ENCODE measurements around the gene KSR1. TPM values are rescaled to one million over a fixed set of nuclear protein-coding genes. Genes with fewer than 3 reads are reported as not detected.

The KSR1 gene
- total and polyA plus RNA-seq, 2 donors (not counting 1 experiment from before 2014, with no cell fraction given), result 5.3 to 10.1 TPM

DNA sequence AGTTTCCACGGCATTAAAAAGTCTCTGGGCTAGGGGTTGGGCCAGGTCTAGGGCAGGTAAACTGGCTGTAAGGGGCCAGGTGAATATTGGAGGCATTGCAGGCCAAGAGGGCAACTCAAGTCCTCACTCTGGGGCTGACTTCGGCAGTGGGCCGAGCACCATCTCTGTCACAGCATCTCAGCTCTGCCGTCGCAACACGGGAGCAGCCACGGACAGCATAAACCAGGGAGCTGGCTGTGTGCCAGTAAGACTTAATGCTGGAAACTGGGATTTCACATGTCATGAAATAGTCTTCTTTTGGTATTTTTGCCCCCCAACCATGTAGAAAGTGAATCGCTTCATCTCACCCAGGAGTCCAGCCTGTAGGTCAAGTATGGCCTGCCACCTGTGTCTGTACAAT is 162.2 kb downstream of the KSR1 start:
- no peak for DNase-seq (ENCODE audit: low read depth in 2 of 2)
- H3K27ac ChIP-seq (ENCODE audit: insufficient read depth, low read length), result no peak overlapping the region
- TF ChIP-seq, protein P1, sequence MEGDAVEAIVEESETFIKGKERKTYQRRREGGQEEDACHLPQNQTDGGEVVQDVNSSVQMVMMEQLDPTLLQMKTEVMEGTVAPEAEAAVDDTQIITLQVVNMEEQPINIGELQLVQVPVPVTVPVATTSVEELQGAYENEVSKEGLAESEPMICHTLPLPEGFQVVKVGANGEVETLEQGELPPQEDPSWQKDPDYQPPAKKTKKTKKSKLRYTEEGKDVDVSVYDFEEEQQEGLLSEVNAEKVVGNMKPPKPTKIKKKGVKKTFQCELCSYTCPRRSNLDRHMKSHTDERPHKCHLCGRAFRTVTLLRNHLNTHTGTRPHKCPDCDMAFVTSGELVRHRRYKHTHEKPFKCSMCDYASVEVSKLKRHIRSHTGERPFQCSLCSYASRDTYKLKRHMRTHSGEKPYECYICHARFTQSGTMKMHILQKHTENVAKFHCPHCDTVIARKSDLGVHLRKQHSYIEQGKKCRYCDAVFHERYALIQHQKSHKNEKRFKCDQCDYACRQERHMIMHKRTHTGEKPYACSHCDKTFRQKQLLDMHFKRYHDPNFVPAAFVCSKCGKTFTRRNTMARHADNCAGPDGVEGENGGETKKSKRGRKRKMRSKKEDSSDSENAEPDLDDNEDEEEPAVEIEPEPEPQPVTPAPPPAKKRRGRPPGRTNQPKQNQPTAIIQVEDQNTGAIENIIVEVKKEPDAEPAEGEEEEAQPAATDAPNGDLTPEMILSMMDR (conservative IDR thresholded peaks at IDR 0.05 in 1 of 2, IDR thresholded peaks at IDR 0.05 in 1 of 2; ENCODE audit: low read depth in 1 of 2, low read length in 2 of 2), result no peak
- no peak for TF ChIP-seq EZH2 (IDR thresholded peaks at IDR 0.05; ENCODE audit: low read length, missing control alignments)
- no peak overlapping the region for H2AFZ ChIP-seq (ENCODE audit: low read length)
- no peak overlapping the region for H3K9ac ChIP-seq (ENCODE audit: insufficient read depth, low read length)
- no peaks in the 10 kb centered on the region for H3K4me1 ChIP-seq (ENCODE audit: control insufficient read depth, extremely low read depth, insufficient read depth, low read length)
- H3K4me3 ChIP-seq (replicated peaks in 1 of 4; ENCODE audit: control extremely low read depth in 1 of 4, insufficient read depth in 1 of 4, low read depth in 3 of 4, low read length in 4 of 4), result no peak overlapping the region
- H3K79me2 ChIP-seq (ENCODE audit: control insufficient read depth, insufficient read depth, low read length), result no peaks in the 10 kb centered on the region
- no peaks in the 10 kb centered on the region for H3K27me3 ChIP-seq (ENCODE audit: control insufficient read depth, insufficient read depth, low read length)
- H3K36me3 ChIP-seq (ENCODE audit: control insufficient read depth, insufficient read depth, low read length), result no peaks in the 10 kb centered on the region
- H3K4me2 ChIP-seq (ENCODE audit: extremely low read depth, insufficient read depth, low read length), result no peak overlapping the region
- no peaks in the 10 kb centered on the region for H3K9me3 ChIP-seq (ENCODE audit: control insufficient read depth, insufficient read depth, low read depth, low read length)
- no peaks in the 10 kb centered on the region for H4K20me1 ChIP-seq (ENCODE audit: control insufficient read depth, extremely low read depth, insufficient read depth, low read length)

DNA sequence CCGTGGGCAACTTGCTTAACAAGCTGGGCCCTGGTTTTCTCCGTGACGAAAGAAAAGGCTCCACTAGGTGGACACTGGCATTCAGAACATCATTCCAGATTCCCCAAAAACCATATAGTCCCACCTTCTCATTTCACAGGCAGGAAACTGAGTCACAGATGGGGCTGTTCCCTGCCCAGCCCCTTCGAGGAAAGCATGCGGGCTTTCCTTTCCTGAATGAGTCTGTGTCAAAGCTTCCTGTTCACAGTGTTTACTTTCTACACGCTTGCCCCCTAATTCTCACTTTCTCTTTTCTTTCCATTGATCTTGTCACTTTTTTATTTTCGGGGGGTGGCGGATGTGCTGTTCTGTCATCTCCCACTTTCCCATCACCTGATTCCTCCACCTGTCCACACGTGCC is 164.5 kb downstream of the KSR1 start:
- Histone ChIP-seq H4K20me1 (ENCODE audit: control insufficient read depth, extremely low read depth, insufficient read depth, low read length) (no peaks in the 10 kb centered on the region), H3K36me3 (ENCODE audit: control insufficient read depth, insufficient read depth, low read length) (no peaks in the 10 kb centered on the region)
- TF ChIP-seq, protein P1 (conservative IDR thresholded peaks at IDR 0.05 in 1 of 2, IDR thresholded peaks at IDR 0.05 in 1 of 2; ENCODE audit: low read depth in 1 of 2, low read length in 2 of 2), result no peak
- TF ChIP-seq EZH2 (IDR thresholded peaks at IDR 0.05; ENCODE audit: low read length, missing control alignments), result no peak

DNA sequence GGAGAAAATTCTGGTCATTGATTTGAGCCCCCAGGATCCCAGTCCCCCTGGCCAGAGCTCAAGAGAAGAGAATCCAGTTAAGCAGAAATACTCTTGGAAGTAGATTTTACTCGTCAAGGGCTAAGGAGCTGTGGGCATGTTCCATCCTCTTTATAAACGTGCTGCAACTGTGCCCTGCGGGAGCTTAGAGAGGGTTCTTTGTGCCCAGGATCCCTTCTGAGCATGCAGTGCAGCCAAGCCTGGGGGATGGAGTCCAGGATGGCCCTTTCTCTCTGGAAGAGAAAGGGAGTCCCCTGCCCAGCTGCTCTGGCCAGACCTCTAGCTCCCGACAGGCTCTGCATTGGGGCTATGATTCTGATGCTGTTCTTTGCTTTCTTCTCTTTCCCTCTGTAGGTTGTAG is 165.3 kb downstream of the KSR1 start:
- Histone ChIP-seq H3K79me2 (ENCODE audit: control insufficient read depth, insufficient read depth, low read length) (no peaks in the 10 kb centered on the region), H3K27me3 (ENCODE audit: control insufficient read depth, insufficient read depth, low read length) (no peaks in the 10 kb centered on the region), H4K20me1 (ENCODE audit: control insufficient read depth, extremely low read depth, insufficient read depth, low read length) (no peaks in the 10 kb centered on the region), H3K9ac (ENCODE audit: insufficient read depth, low read length) (no peak overlapping the region), H3K4me3 (replicated peaks in 1 of 4; ENCODE audit: control extremely low read depth in 1 of 4, insufficient read depth in 1 of 4, low read depth in 3 of 4, low read length in 4 of 4) (no peak overlapping the region), H3K4me1 (ENCODE audit: control insufficient read depth, extremely low read depth, insufficient read depth, low read length) (no peaks in the 10 kb centered on the region), H3K27ac (ENCODE audit: insufficient read depth, low read length) (no peak overlapping the region), H2AFZ (ENCODE audit: low read length) (no peak overlapping the region), H3K36me3 (ENCODE audit: control insufficient read depth, insufficient read depth, low read length) (no peaks in the 10 kb centered on the region), H3K4me2 (ENCODE audit: extremely low read depth, insufficient read depth, low read length) (no peak overlapping the region), H3K9me3 (ENCODE audit: control insufficient read depth, insufficient read depth, low read depth, low read length) (no peaks in the 10 kb centered on the region)
- TF ChIP-seq, protein P1 (conservative IDR thresholded peaks at IDR 0.05 in 1 of 2, IDR thresholded peaks at IDR 0.05 in 1 of 2; ENCODE audit: low read depth in 1 of 2, low read length in 2 of 2), result no peak
- TF ChIP-seq EZH2 (IDR thresholded peaks at IDR 0.05; ENCODE audit: low read length, missing control alignments), result no peak
- no peak for DNase-seq (ENCODE audit: low read depth in 2 of 2)

More for the DNA sequence above, 164.5 kb downstream of the KSR1 start:
- Histone ChIP-seq H3K79me2 (ENCODE audit: control insufficient read depth, insufficient read depth, low read length) (no peaks in the 10 kb centered on the region), H2AFZ (ENCODE audit: low read length) (no peak overlapping the region), H3K4me3 (replicated peaks in 1 of 4; ENCODE audit: control extremely low read depth in 1 of 4, insufficient read depth in 1 of 4, low read depth in 3 of 4, low read length in 4 of 4) (no peak overlapping the region), H3K4me2 (ENCODE audit: extremely low read depth, insufficient read depth, low read length) (no peak overlapping the region), H3K4me1 (ENCODE audit: control insufficient read depth, extremely low read depth, insufficient read depth, low read length) (no peaks in the 10 kb centered on the region), H3K9me3 (ENCODE audit: control insufficient read depth, insufficient read depth, low read depth, low read length) (no peaks in the 10 kb centered on the region), H3K9ac (ENCODE audit: insufficient read depth, low read length) (no peak overlapping the region), H3K27ac (ENCODE audit: insufficient read depth, low read length) (no peak overlapping the region), H3K27me3 (ENCODE audit: control insufficient read depth, insufficient read depth, low read length) (no peaks in the 10 kb centered on the region)
- DNase-seq (ENCODE audit: low read depth in 2 of 2), result no peak
